Sigmoid colon (tissue), 4 donors: Measurements from ENCODE around the gene PAOX.

Source experiments
- POLR2A ChIP-seq, 2 donors: fragments of 450-650 bp; IDR thresholded peaks; one replicate each; pipeline ENCODE4 v1.6.1; 2016; ENCODE audit warnings: antibody characterized with exemption in 2 of 2, mild to moderate bottlenecking in 2 of 2, moderate library complexity in 2 of 2
- POLR2AphosphoS5 ChIP-seq, 4 donors: sonication (generic); formaldehyde crosslinking; IDR thresholded peaks; one replicate each; pipeline ENCODE4 v1.6.1; 2017; ENCODE audit warnings: antibody characterized with exemption in 4 of 4
- TF ChIP-seq, protein P1 (sequence below), 4 experiments: fragments of 450-650 bp in 3 of 4; fragments of 200-600 bp in 1 of 4; IDR thresholded peaks; one replicate each; pipeline ENCODE4 v1.5.1; 2016 to 2019; ENCODE audit warnings: antibody characterized with exemption in 4 of 4, mild to moderate bottlenecking in 3 of 4, moderate library complexity in 2 of 4

GRCh38 chr10:133379801-133380666 lies 972 bp downstream of the PAOX start:
- TF ChIP-seq, protein P1, sequence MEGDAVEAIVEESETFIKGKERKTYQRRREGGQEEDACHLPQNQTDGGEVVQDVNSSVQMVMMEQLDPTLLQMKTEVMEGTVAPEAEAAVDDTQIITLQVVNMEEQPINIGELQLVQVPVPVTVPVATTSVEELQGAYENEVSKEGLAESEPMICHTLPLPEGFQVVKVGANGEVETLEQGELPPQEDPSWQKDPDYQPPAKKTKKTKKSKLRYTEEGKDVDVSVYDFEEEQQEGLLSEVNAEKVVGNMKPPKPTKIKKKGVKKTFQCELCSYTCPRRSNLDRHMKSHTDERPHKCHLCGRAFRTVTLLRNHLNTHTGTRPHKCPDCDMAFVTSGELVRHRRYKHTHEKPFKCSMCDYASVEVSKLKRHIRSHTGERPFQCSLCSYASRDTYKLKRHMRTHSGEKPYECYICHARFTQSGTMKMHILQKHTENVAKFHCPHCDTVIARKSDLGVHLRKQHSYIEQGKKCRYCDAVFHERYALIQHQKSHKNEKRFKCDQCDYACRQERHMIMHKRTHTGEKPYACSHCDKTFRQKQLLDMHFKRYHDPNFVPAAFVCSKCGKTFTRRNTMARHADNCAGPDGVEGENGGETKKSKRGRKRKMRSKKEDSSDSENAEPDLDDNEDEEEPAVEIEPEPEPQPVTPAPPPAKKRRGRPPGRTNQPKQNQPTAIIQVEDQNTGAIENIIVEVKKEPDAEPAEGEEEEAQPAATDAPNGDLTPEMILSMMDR (IDR thresholded peaks at IDR 0.05) = no peak
- no peak for TF ChIP-seq POLR2A (IDR thresholded peaks at IDR 0.05)
- TF ChIP-seq POLR2AphosphoS5 (IDR thresholded peaks at IDR 0.05) = no peak
